ENCODE results near the gene UBE2E2. TPM values are rescaled to one million over a fixed set of nuclear protein-coding genes. Genes with fewer than 3 reads are reported as not detected.

Gene UBE2E2
- polyA plus RNA-seq, 1 donor: 15.4 TPM

- peak in 1 of 2 donors; percentile 14 for DNase-seq
- Histone ChIP-seq H3K4me3 (ENCODE audit: low read length) (no peak overlapping the region), H3K27ac (ENCODE audit: low read length) (no peak overlapping the region), H3K9me3 (ENCODE audit: control insufficient read depth, low read depth, low read length) (no peaks in the 10 kb centered on the region), H3K4me1 (ENCODE audit: control insufficient read depth, insufficient read depth, low read length) (no peaks in the 10 kb centered on the region), H3K36me3 (ENCODE audit: control insufficient read depth, insufficient read depth, low read length) (no peaks in the 10 kb centered on the region), H3K27me3 (ENCODE audit: control insufficient read depth, insufficient read depth, low read length) (no peaks in the 10 kb centered on the region)
- WGBS (ENCODE audit: insufficient coverage, low lambda C conversion rate): no CpG with 5 or more reads among the region's 5 CpGs
Observed at GRCh38 chr3:23508464-23508863, 305.3 kb downstream of the UBE2E2 start.

- no peaks in the 10 kb centered on the region for H3K9me3 ChIP-seq (ENCODE audit: control insufficient read depth, low read depth, low read length)
- H3K36me3 ChIP-seq (ENCODE audit: control insufficient read depth, insufficient read depth, low read length): no peaks in the 10 kb centered on the region
- H3K27me3 ChIP-seq (ENCODE audit: control insufficient read depth, insufficient read depth, low read length): no peaks in the 10 kb centered on the region
- H3K4me1 ChIP-seq (ENCODE audit: control insufficient read depth, insufficient read depth, low read length): no peaks in the 10 kb centered on the region
- DNase-seq: no peak
- 100% methylated on average over 1 of the region's 2 CpGs for WGBS (ENCODE audit: insufficient coverage, low lambda C conversion rate)
- H3K27ac ChIP-seq (ENCODE audit: low read length): no peak overlapping the region
- no peak overlapping the region for H3K4me3 ChIP-seq (ENCODE audit: low read length)
Observed at GRCh38 chr3:23518441-23518840, 315.3 kb downstream of the UBE2E2 start.

- no peaks in the 10 kb centered on the region for H3K36me3 ChIP-seq (ENCODE audit: control insufficient read depth, insufficient read depth, low read length)
- no peak for DNase-seq
- no peaks in the 10 kb centered on the region for H3K4me1 ChIP-seq (ENCODE audit: control insufficient read depth, insufficient read depth, low read length)
- no peak overlapping the region for H3K27ac ChIP-seq (ENCODE audit: low read length)
- WGBS (ENCODE audit: insufficient coverage, low lambda C conversion rate): 86% methylated on average over 2 of the region's 4 CpGs
- H3K27me3 ChIP-seq (ENCODE audit: control insufficient read depth, insufficient read depth, low read length): no peaks in the 10 kb centered on the region
- no peak overlapping the region for H3K4me3 ChIP-seq (ENCODE audit: low read length)
- H3K9me3 ChIP-seq (ENCODE audit: control insufficient read depth, low read depth, low read length): no peaks in the 10 kb centered on the region
Observed at GRCh38 chr3:23519314-23520208, 316.4 kb downstream of the UBE2E2 start.

- Histone ChIP-seq H3K36me3 (ENCODE audit: control insufficient read depth, insufficient read depth, low read length) (no peaks in the 10 kb centered on the region), H3K27ac (ENCODE audit: low read length) (no peak overlapping the region), H3K9me3 (ENCODE audit: control insufficient read depth, low read depth, low read length) (no peaks in the 10 kb centered on the region), H3K27me3 (ENCODE audit: control insufficient read depth, insufficient read depth, low read length) (no peaks in the 10 kb centered on the region), H3K4me3 (ENCODE audit: low read length) (no peak overlapping the region), H3K4me1 (ENCODE audit: control insufficient read depth, insufficient read depth, low read length) (no peaks in the 10 kb centered on the region)
- DNase-seq: no peak
- WGBS (ENCODE audit: insufficient coverage, low lambda C conversion rate): no CpG with 5 or more reads among the region's 2 CpGs
Observed at GRCh38 chr3:23527326-23527725, 324.2 kb downstream of the UBE2E2 start.

GRCh38 chr3:23533596-23533995, 330.5 kb downstream of the UBE2E2 start:
- no peak for DNase-seq
- WGBS (ENCODE audit: insufficient coverage, low lambda C conversion rate): 100% methylated on average over 1 of the region's 11 CpGs
- no peak overlapping the region for H3K27ac ChIP-seq (ENCODE audit: low read length)
- H3K9me3 ChIP-seq (ENCODE audit: control insufficient read depth, low read depth, low read length): no peaks in the 10 kb centered on the region
- H3K4me3 ChIP-seq (ENCODE audit: low read length): no peak overlapping the region
- no peaks in the 10 kb centered on the region for H3K4me1 ChIP-seq (ENCODE audit: control insufficient read depth, insufficient read depth, low read length)
- H3K27me3 ChIP-seq (ENCODE audit: control insufficient read depth, insufficient read depth, low read length): no peaks in the 10 kb centered on the region
- H3K36me3 ChIP-seq (ENCODE audit: control insufficient read depth, insufficient read depth, low read length): no peaks in the 10 kb centered on the region

GRCh38 chr3:23533996-23534395, 330.9 kb downstream of the UBE2E2 start:
- DNase-seq: no peak
- 86% methylated on average over 1 of the region's 2 CpGs for WGBS (ENCODE audit: insufficient coverage, low lambda C conversion rate)
- no peaks in the 10 kb centered on the region for H3K36me3 ChIP-seq (ENCODE audit: control insufficient read depth, insufficient read depth, low read length)
- no peaks in the 10 kb centered on the region for H3K9me3 ChIP-seq (ENCODE audit: control insufficient read depth, low read depth, low read length)
- no peak overlapping the region for H3K4me3 ChIP-seq (ENCODE audit: low read length)
- H3K4me1 ChIP-seq (ENCODE audit: control insufficient read depth, insufficient read depth, low read length): no peaks in the 10 kb centered on the region
- no peak overlapping the region for H3K27ac ChIP-seq (ENCODE audit: low read length)
- no peaks in the 10 kb centered on the region for H3K27me3 ChIP-seq (ENCODE audit: control insufficient read depth, insufficient read depth, low read length)

GRCh38 chr3:23537101-23537551, 334.0 kb downstream of the UBE2E2 start:
- DNase-seq: no peak
- H3K27ac ChIP-seq (ENCODE audit: low read length): no peak overlapping the region
- H3K9me3 ChIP-seq (ENCODE audit: control insufficient read depth, low read depth, low read length): no peaks in the 10 kb centered on the region
- H3K4me3 ChIP-seq (ENCODE audit: low read length): no peak overlapping the region
- H3K4me1 ChIP-seq (ENCODE audit: control insufficient read depth, insufficient read depth, low read length): no peaks in the 10 kb centered on the region
- no CpG with 5 or more reads among the region's 4 CpGs for WGBS (ENCODE audit: insufficient coverage, low lambda C conversion rate)
- H3K36me3 ChIP-seq (ENCODE audit: control insufficient read depth, insufficient read depth, low read length): no peaks in the 10 kb centered on the region
- H3K27me3 ChIP-seq (ENCODE audit: control insufficient read depth, insufficient read depth, low read length): no peaks in the 10 kb centered on the region

- Histone ChIP-seq H3K27ac (ENCODE audit: low read length) (no peak overlapping the region), H3K27me3 (ENCODE audit: control insufficient read depth, insufficient read depth, low read length) (no peaks in the 10 kb centered on the region), H3K9me3 (ENCODE audit: control insufficient read depth, low read depth, low read length) (no peaks in the 10 kb centered on the region), H3K36me3 (ENCODE audit: control insufficient read depth, insufficient read depth, low read length) (no peaks in the 10 kb centered on the region), H3K4me3 (ENCODE audit: low read length) (no peak overlapping the region), H3K4me1 (ENCODE audit: control insufficient read depth, insufficient read depth, low read length) (no peaks in the 10 kb centered on the region)
- no peak for DNase-seq
- WGBS (ENCODE audit: insufficient coverage, low lambda C conversion rate): 78% methylated on average over 2 of the region's 2 CpGs
Observed at GRCh38 chr3:23539185-23539584, 336.1 kb downstream of the UBE2E2 start.

- no peak for DNase-seq
- Histone ChIP-seq H3K27me3 (ENCODE audit: control insufficient read depth, insufficient read depth, low read length) (no peaks in the 10 kb centered on the region), H3K36me3 (ENCODE audit: control insufficient read depth, insufficient read depth, low read length) (no peaks in the 10 kb centered on the region), H3K27ac (ENCODE audit: low read length) (no peak overlapping the region), H3K9me3 (ENCODE audit: control insufficient read depth, low read depth, low read length) (no peaks in the 10 kb centered on the region), H3K4me1 (ENCODE audit: control insufficient read depth, insufficient read depth, low read length) (no peaks in the 10 kb centered on the region), H3K4me3 (ENCODE audit: low read length) (no peak overlapping the region)
- WGBS (ENCODE audit: insufficient coverage, low lambda C conversion rate): no CpG with 5 or more reads among the region's 4 CpGs
Observed at GRCh38 chr3:23540600-23540999, 337.5 kb downstream of the UBE2E2 start.

- H3K27ac ChIP-seq (ENCODE audit: low read length): no peak overlapping the region
- H3K4me3 ChIP-seq (ENCODE audit: low read length): no peak overlapping the region
- no peaks in the 10 kb centered on the region for H3K9me3 ChIP-seq (ENCODE audit: control insufficient read depth, low read depth, low read length)
- H3K4me1 ChIP-seq (ENCODE audit: control insufficient read depth, insufficient read depth, low read length): no peaks in the 10 kb centered on the region
- no peaks in the 10 kb centered on the region for H3K27me3 ChIP-seq (ENCODE audit: control insufficient read depth, insufficient read depth, low read length)
- DNase-seq: no peak
- no CpG with 5 or more reads among the region's 4 CpGs for WGBS (ENCODE audit: insufficient coverage, low lambda C conversion rate)
- H3K36me3 ChIP-seq (ENCODE audit: control insufficient read depth, insufficient read depth, low read length): no peaks in the 10 kb centered on the region
Observed at GRCh38 chr3:23542079-23542478, 339.0 kb downstream of the UBE2E2 start.

- no peak for DNase-seq
- Histone ChIP-seq H3K4me3 (ENCODE audit: low read length) (no peak overlapping the region), H3K9me3 (ENCODE audit: control insufficient read depth, low read depth, low read length) (no peaks in the 10 kb centered on the region), H3K27me3 (ENCODE audit: control insufficient read depth, insufficient read depth, low read length) (no peaks in the 10 kb centered on the region), H3K4me1 (ENCODE audit: control insufficient read depth, insufficient read depth, low read length) (no peaks in the 10 kb centered on the region), H3K36me3 (ENCODE audit: control insufficient read depth, insufficient read depth, low read length) (no peaks in the 10 kb centered on the region), H3K27ac (ENCODE audit: low read length) (no peak overlapping the region)
- WGBS (ENCODE audit: insufficient coverage, low lambda C conversion rate): no CpG with 5 or more reads among the region's 2 CpGs
Observed at GRCh38 chr3:23546181-23546580, 343.1 kb downstream of the UBE2E2 start.
